ENCODE measurements around the gene SH3BP5.

Gene SH3BP5

GRCh38 chr3:15326673-15327072, 5.7 kb downstream of the SH3BP5 start:
- no peaks in the 10 kb centered on the region for H3K36me3 ChIP-seq (replicated peaks)
- in situ Hi-C loops (cut with MboI; ENCODE audit: low sequenced_read_pairs), result no loop called here
- H3K27me3 ChIP-seq (ENCODE audit: low read depth), result 0 out of 2 replicates have a peak, but pooled peaks cover 4% of the 10 kb centered on the region
- DNase-seq (ENCODE audit: low spot score in 2 of 2), result no peak
- H3K9me3 ChIP-seq, result no peaks in the 10 kb centered on the region
- no peak overlapping the region for H3K4me3 ChIP-seq
- H3K4me1 ChIP-seq, result peaks cover 17% of the 10 kb centered on the region

GRCh38 chr3:15326037-15326436, 6.3 kb downstream of the SH3BP5 start:
- H3K36me3 ChIP-seq (replicated peaks), result no peaks in the 10 kb centered on the region
- in situ Hi-C loops (cut with MboI; ENCODE audit: low sequenced_read_pairs), result no loop called here

DNA sequence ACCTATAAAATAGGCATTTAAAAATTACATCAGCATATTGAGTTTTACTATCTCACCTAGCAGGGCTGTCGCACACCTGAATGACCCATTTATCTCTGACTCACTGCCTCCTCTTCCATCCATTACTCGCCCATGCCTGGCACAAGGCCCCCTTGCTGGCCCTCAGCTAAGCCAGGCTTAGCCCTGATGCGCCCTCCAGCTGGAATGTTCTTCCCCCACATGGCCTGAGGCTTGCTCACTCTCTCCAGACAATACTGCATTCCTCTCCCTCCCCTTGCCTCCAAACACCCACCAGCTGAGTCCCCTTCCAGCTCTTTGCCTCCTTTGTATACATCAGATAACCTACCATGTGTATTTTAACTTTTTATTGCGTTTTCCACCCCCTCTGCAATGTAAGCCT, 7.2 kb downstream of the SH3BP5 start:
- 0 out of 2 replicates have a peak, but pooled peaks cover 4% of the 10 kb centered on the region for H3K27me3 ChIP-seq (ENCODE audit: low read depth)
- DNase-seq (ENCODE audit: low spot score in 2 of 2), result peak in 1 of 2 experiments; percentile 52
- in situ Hi-C loops (cut with MboI; ENCODE audit: low sequenced_read_pairs), result no loop called here

More at GRCh38 chr3:15326037-15326436, 6.3 kb downstream of the SH3BP5 start:
- no peaks in the 10 kb centered on the region for H3K9me3 ChIP-seq
- 0 out of 2 replicates have a peak, but pooled peaks cover 4% of the 10 kb centered on the region for H3K27me3 ChIP-seq (ENCODE audit: low read depth)
- DNase-seq (ENCODE audit: low spot score in 2 of 2), result no peak
- no peak overlapping the region for H3K4me3 ChIP-seq
- peaks cover 11% of the 10 kb centered on the region for H3K4me1 ChIP-seq

DNA sequence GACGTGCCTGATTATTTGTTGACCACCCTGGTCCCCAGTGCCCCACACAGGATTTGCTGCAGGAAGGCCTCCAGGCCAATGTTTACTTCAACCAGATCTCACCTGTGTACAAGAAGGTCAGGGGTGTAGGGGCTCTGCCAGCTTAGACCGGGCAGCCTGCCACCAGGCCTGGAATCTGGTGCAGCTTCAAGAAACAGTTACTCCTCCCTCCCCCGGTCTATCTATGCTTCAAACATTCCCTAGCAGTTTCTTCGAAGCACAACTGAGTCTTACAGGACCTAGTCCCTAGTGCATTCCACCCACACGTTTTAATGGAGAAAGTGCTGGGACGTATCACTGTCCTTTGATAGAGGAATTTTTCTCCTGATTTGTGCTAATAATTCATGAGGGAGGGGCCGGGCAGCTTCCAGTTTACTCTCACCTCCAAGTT, 8.0 kb downstream of the SH3BP5 start:
- Histone ChIP-seq H3K9me3 (no peaks in the 10 kb centered on the region), H3K4me3 (no peak overlapping the region), H3K4me1 (peaks cover 16% of the 10 kb centered on the region), H3K27me3 (ENCODE audit: low read depth) (0 out of 2 replicates have a peak, but pooled peaks cover 4% of the 10 kb centered on the region), H3K36me3 (replicated peaks) (no peaks in the 10 kb centered on the region)
- DNase-seq (ENCODE audit: low spot score in 2 of 2), result no peak
- in situ Hi-C loops (cut with MboI; ENCODE audit: low sequenced_read_pairs), result no loop called here

More for the DNA sequence above, 7.2 kb downstream of the SH3BP5 start:
- Histone ChIP-seq H3K9me3 (no peaks in the 10 kb centered on the region), H3K4me1 (peaks cover 13% of the 10 kb centered on the region), H3K4me3 (no peak overlapping the region), H3K36me3 (replicated peaks) (no peaks in the 10 kb centered on the region)

DNA sequence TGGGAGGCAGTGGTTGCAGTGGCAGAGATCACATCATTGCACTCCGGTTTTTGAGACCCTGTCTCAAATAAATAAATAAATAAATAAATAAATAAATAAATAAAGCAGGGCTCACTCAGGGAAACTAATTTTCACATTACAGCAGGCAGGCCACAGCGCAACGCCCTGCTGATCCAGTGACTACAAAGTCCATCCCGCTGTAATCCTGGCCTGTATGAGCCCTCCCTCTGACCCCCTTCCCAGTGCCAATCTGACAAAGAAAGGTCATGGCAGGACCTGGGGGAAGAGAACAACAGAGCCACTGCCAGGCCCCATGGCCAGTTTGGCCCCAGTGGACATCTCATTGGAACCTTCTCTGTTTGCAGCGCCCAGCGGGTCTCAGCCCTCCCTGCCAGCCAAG, 9.3 kb downstream of the SH3BP5 start:
- DNase-seq (ENCODE audit: low spot score in 2 of 2), result no peak
- Histone ChIP-seq H3K27me3 (ENCODE audit: low read depth) (0 out of 2 replicates have a peak, but pooled peaks cover 4% of the 10 kb centered on the region), H3K36me3 (replicated peaks) (no peaks in the 10 kb centered on the region), H3K4me3 (no peak overlapping the region), H3K4me1 (peaks cover 21% of the 10 kb centered on the region), H3K9me3 (no peaks in the 10 kb centered on the region)
- in situ Hi-C loops (cut with MboI; ENCODE audit: low sequenced_read_pairs), result no loop called here

DNA sequence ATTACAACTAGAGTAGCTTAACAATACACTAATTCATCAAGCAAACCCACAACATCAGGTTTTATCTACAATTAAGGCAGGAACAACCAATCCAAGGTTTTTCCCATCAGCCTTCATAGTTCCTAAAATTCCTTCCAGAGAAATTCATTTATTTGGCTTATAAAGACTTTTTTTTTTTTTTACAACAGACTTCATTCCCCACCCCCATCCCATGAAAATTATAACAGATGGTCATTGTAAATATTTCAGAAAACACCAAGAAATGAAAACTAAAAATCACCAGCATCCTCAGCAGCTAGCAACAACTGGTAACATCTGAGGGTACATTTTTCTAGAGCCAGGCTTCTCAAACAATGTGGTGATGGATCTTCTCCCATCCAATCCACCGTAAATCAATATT, 11.0 kb downstream of the SH3BP5 start:
- in situ Hi-C loops (cut with MboI; ENCODE audit: low sequenced_read_pairs), result no loop called here
- H3K27me3 ChIP-seq (ENCODE audit: low read depth), result 0 out of 2 replicates have a peak, but pooled peaks cover 1% of the 10 kb centered on the region
- no peaks in the 10 kb centered on the region for H3K9me3 ChIP-seq
- H3K4me1 ChIP-seq, result peaks cover 21% of the 10 kb centered on the region
- no peak overlapping the region for H3K4me3 ChIP-seq
- H3K36me3 ChIP-seq (replicated peaks), result no peaks in the 10 kb centered on the region
- no peak for DNase-seq (ENCODE audit: low spot score in 2 of 2)

GRCh38 chr3:15319575-15319974, 12.8 kb downstream of the SH3BP5 start:
- Histone ChIP-seq H3K4me3 (no peak overlapping the region), H3K36me3 (replicated peaks) (no peaks in the 10 kb centered on the region), H3K27me3 (ENCODE audit: low read depth) (no peaks in the 10 kb centered on the region), H3K4me1 (peaks cover 21% of the 10 kb centered on the region), H3K9me3 (no peaks in the 10 kb centered on the region)
- in situ Hi-C loops (cut with MboI; ENCODE audit: low sequenced_read_pairs), result no loop called here
- peak in 1 of 2 experiments; percentile 59 for DNase-seq (ENCODE audit: low spot score in 2 of 2)

GRCh38 chr3:15319136-15319535, 13.2 kb downstream of the SH3BP5 start:
- peaks cover 21% of the 10 kb centered on the region for H3K4me1 ChIP-seq

DNA sequence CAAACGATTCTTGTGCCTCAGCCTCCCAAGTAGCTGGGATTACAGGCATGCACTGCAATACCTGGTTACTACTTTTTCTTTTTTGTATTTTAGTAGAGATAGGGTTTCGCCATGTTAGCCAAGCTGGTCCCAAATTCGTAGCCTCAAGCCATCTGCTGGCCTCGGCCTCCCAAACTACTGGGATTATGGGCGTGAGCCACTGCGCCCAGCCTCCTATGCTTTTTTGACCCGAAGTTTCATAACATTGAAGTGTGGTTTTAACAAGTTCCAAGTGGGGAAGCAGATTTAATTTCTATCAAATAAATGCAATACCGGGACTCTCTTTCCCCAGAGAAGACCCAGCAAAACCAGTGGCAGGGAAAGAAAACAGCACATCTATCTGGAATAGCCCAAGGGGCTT, 13.7 kb downstream of the SH3BP5 start:
- Histone ChIP-seq H3K36me3 (replicated peaks) (no peaks in the 10 kb centered on the region), H3K4me1 (peaks cover 21% of the 10 kb centered on the region), H3K4me3 (no peak overlapping the region), H3K27me3 (ENCODE audit: low read depth) (no peaks in the 10 kb centered on the region), H3K9me3 (no peaks in the 10 kb centered on the region)
- in situ Hi-C loops (cut with MboI; ENCODE audit: low sequenced_read_pairs), result no loop called here
- no peak for DNase-seq (ENCODE audit: low spot score in 2 of 2)

More at GRCh38 chr3:15319136-15319535, 13.2 kb downstream of the SH3BP5 start:
- Histone ChIP-seq H3K27me3 (ENCODE audit: low read depth) (no peaks in the 10 kb centered on the region), H3K36me3 (replicated peaks) (no peaks in the 10 kb centered on the region), H3K4me3 (no peak overlapping the region), H3K9me3 (no peaks in the 10 kb centered on the region)
- no peak for DNase-seq (ENCODE audit: low spot score in 2 of 2)
- in situ Hi-C loops (cut with MboI; ENCODE audit: low sequenced_read_pairs), result no loop called here

- H3K4me1 ChIP-seq, result peaks cover 24% of the 10 kb centered on the region
- H3K9me3 ChIP-seq, result no peaks in the 10 kb centered on the region
- no peak overlapping the region for H3K4me3 ChIP-seq
- in situ Hi-C loops (cut with MboI; ENCODE audit: low sequenced_read_pairs), result no loop called here
- no peaks in the 10 kb centered on the region for H3K27me3 ChIP-seq (ENCODE audit: low read depth)
- DNase-seq (ENCODE audit: low spot score in 2 of 2), result no peak
- H3K36me3 ChIP-seq (replicated peaks), result no peaks in the 10 kb centered on the region
Measured at GRCh38 chr3:15316998-15317435, 15.4 kb downstream of the SH3BP5 start.

DNA sequence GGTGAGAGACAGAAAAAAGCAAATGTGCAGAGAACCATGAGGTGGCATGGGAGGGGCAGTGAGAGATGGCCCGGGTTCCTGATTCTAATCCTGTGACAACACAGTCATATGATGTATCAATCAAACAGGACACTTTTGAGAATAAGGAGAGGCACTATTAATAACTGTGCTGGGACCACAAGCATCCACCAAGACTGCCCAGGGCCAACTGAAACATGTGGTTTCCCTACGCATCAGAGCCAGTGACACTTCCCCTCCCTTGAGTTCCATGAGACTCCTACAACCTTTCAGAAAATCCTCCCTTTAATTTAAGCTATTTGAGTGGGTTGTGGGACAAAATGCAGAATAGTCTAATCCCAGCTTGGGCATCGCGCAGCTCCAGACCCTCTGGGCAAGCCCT, 17.4 kb downstream of the SH3BP5 start:
- H3K27me3 ChIP-seq (ENCODE audit: low read depth), result no peaks in the 10 kb centered on the region
- peaks cover 21% of the 10 kb centered on the region for H3K4me1 ChIP-seq
- no peak overlapping the region for H3K4me3 ChIP-seq
- in situ Hi-C loops (cut with MboI; ENCODE audit: low sequenced_read_pairs), result no loop called here
- H3K9me3 ChIP-seq, result no peaks in the 10 kb centered on the region
- H3K36me3 ChIP-seq (replicated peaks), result no peaks in the 10 kb centered on the region
- DNase-seq (ENCODE audit: low spot score in 2 of 2), result no peak

GRCh38 chr3:15314276-15314675, 18.1 kb downstream of the SH3BP5 start:
- Histone ChIP-seq H3K9me3 (no peaks in the 10 kb centered on the region), H3K4me1 (peaks cover 18% of the 10 kb centered on the region), H3K27me3 (ENCODE audit: low read depth) (no peaks in the 10 kb centered on the region), H3K4me3 (no peak overlapping the region), H3K36me3 (replicated peaks) (no peaks in the 10 kb centered on the region)
- DNase-seq (ENCODE audit: low spot score in 2 of 2), result no peak
- in situ Hi-C loops (cut with MboI; ENCODE audit: low sequenced_read_pairs), result no loop called here

DNA sequence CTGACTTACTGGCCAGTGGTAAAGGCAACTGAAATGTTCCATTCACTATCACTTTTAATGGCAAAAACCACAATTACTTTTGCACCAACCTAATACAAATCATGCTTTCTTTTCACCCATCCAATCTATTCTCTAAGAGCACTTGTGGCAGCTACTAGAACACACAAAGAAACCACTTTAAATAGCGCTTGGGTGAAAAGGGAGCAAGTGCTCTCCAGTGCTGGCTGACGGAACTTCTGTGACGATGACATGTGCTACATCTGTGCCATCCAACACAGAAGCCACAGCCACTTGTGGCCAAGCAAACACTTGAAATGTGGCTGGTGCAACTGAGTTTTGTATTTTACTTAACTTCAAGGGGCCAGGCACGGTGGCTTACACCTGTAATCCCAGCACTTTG, 18.9 kb downstream of the SH3BP5 start:
- no peaks in the 10 kb centered on the region for H3K36me3 ChIP-seq (replicated peaks)
- no peak overlapping the region for H3K4me3 ChIP-seq
- H3K9me3 ChIP-seq, result no peaks in the 10 kb centered on the region
- H3K27me3 ChIP-seq (ENCODE audit: low read depth), result no peaks in the 10 kb centered on the region
- no peak for DNase-seq (ENCODE audit: low spot score in 2 of 2)
- peaks cover 17% of the 10 kb centered on the region for H3K4me1 ChIP-seq
- in situ Hi-C loops (cut with MboI; ENCODE audit: low sequenced_read_pairs), result no loop called here

GRCh38 chr3:15312550-15312949, 19.8 kb downstream of the SH3BP5 start:
- in situ Hi-C loops (cut with MboI; ENCODE audit: low sequenced_read_pairs), result no loop called here
- Histone ChIP-seq H3K9me3 (no peaks in the 10 kb centered on the region), H3K4me3 (no peak overlapping the region), H3K4me1 (peaks cover 19% of the 10 kb centered on the region), H3K36me3 (replicated peaks) (no peaks in the 10 kb centered on the region), H3K27me3 (ENCODE audit: low read depth) (no peaks in the 10 kb centered on the region)
- no peak for DNase-seq (ENCODE audit: low spot score in 2 of 2)
